Measurements from ENCODE around the gene PAQR9. TPM values are rescaled to one million over a fixed set of nuclear protein-coding genes. Genes with fewer than 3 reads are reported as not detected.

The PAQR9 gene
- polyA plus RNA-seq, 1 of the 3 experiments (the other 2 are of a cell fraction), result 0.16 TPM

DNA sequence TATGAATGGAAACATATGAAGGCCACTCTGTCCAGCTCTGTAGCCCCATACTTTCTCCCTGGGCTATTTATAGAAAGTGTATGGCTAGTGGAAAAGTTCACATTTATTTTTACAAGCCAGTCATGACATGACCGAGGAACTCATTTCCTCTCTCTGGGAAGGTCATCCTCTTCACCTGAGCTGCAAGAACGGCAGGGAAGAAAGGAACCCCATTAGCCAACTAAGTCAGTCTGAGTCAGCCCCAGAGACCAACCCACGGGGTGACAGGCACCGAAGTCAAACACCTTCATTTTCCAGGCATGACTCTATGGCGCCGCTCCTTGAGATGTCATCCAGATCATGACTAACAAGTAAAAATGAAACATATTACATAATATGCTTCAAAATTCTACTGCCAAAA lies 4.8 kb downstream of the PAQR9 start:
- TF ChIP-seq, protein P1, sequence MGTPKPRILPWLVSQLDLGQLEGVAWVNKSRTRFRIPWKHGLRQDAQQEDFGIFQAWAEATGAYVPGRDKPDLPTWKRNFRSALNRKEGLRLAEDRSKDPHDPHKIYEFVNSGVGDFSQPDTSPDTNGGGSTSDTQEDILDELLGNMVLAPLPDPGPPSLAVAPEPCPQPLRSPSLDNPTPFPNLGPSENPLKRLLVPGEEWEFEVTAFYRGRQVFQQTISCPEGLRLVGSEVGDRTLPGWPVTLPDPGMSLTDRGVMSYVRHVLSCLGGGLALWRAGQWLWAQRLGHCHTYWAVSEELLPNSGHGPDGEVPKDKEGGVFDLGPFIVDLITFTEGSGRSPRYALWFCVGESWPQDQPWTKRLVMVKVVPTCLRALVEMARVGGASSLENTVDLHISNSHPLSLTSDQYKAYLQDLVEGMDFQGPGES (IDR thresholded peaks at IDR 0.05; ENCODE audit: low read depth, low read length), result no peak
- TF ChIP-seq FOSL2 (IDR thresholded peaks at IDR 0.05; ENCODE audit: borderline replicate concordance, low read depth), result 0 out of 2 replicates have a peak, but pooled peaks have one; percentile 28
- no peak for TF ChIP-seq MAX (IDR thresholded peaks at IDR 0.05; ENCODE audit: low read depth)
- TF ChIP-seq, protein P2, sequence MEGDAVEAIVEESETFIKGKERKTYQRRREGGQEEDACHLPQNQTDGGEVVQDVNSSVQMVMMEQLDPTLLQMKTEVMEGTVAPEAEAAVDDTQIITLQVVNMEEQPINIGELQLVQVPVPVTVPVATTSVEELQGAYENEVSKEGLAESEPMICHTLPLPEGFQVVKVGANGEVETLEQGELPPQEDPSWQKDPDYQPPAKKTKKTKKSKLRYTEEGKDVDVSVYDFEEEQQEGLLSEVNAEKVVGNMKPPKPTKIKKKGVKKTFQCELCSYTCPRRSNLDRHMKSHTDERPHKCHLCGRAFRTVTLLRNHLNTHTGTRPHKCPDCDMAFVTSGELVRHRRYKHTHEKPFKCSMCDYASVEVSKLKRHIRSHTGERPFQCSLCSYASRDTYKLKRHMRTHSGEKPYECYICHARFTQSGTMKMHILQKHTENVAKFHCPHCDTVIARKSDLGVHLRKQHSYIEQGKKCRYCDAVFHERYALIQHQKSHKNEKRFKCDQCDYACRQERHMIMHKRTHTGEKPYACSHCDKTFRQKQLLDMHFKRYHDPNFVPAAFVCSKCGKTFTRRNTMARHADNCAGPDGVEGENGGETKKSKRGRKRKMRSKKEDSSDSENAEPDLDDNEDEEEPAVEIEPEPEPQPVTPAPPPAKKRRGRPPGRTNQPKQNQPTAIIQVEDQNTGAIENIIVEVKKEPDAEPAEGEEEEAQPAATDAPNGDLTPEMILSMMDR (IDR thresholded peaks at IDR 0.05), result peak; percentile 15
- TF ChIP-seq CHD2 (IDR thresholded peaks at IDR 0.05; ENCODE audit: low read length, partially characterized antibody), result no peak
- no peak for TF ChIP-seq PBX3 (IDR thresholded peaks at IDR 0.05)
- no peak for TF ChIP-seq MXI1 (IDR thresholded peaks at IDR 0.05; ENCODE audit: low read depth, low read length)
- no peak for TF ChIP-seq NRF1 (IDR thresholded peaks at IDR 0.05; ENCODE audit: low read depth, low read length)
- TF ChIP-seq, protein P3, sequence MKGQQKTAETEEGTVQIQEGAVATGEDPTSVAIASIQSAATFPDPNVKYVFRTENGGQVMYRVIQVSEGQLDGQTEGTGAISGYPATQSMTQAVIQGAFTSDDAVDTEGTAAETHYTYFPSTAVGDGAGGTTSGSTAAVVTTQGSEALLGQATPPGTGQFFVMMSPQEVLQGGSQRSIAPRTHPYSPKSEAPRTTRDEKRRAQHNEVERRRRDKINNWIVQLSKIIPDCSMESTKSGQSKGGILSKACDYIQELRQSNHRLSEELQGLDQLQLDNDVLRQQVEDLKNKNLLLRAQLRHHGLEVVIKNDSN (IDR thresholded peaks at IDR 0.05; ENCODE audit: borderline replicate concordance, low read depth), result no peak
- no peak for TF ChIP-seq POLR2AphosphoS5 (IDR thresholded peaks at IDR 0.05; ENCODE audit: low read depth, low read length)
- TF ChIP-seq YY1 (IDR thresholded peaks at IDR 0.05; ENCODE audit: low read depth), result no peak
- TF ChIP-seq MEF2A (IDR thresholded peaks at IDR 0.05; ENCODE audit: borderline replicate concordance, low read depth), result peak; percentile 56; the same call in 1 of the 2 replicates
- TF ChIP-seq GABPA (IDR thresholded peaks at IDR 0.05; ENCODE audit: low read depth), result no peak
- TF ChIP-seq TEAD4 (IDR thresholded peaks at IDR 0.05; ENCODE audit: borderline replicate concordance, insufficient read depth), result no peak
- peaks cover 0 to 3% of the 10 kb centered on the region in 2 experiments; a peak in 1 of 4 replicates for H3K4me1 ChIP-seq (ENCODE audit: control insufficient read depth in 1 of 2, insufficient read depth in 2 of 2, low read depth in 1 of 2, low read length in 1 of 2)
- H4K20me1 ChIP-seq (ENCODE audit: insufficient read depth), result no peaks in the 10 kb centered on the region
- ChIA-PET POLR2A (no interaction called here), CTCF (interaction anchor here (1.2 kb wide), 1 partner anchor 11 kb away, joined by 3 read pairs; no protein-coding TSS in a partner anchor)
- no peaks in the 10 kb centered on the region for H3K9me3 ChIP-seq
- no peaks in the 10 kb centered on the region for H3K79me2 ChIP-seq (ENCODE audit: insufficient read depth)
- no peak overlapping the region for H3K9ac ChIP-seq
- no peaks in the 10 kb centered on the region for H3K36me3 ChIP-seq (replicated peaks in 1 of 2; ENCODE audit: control insufficient read depth in 1 of 2, insufficient read depth in 2 of 2, low read length in 1 of 2)
- H3K27me3 ChIP-seq (ENCODE audit: insufficient read depth), result no peaks in the 10 kb centered on the region
- H3F3A ChIP-seq (replicated peaks; ENCODE audit: insufficient read depth), result peaks cover 14% of the 10 kb centered on the region
- H3K27ac ChIP-seq (ENCODE audit: low read depth in 2 of 2, low read length in 1 of 2), result no peak overlapping the region
- no peak overlapping the region for H2AFZ ChIP-seq (ENCODE audit: low read depth)
- no peaks in the 10 kb centered on the region for H3K9me2 ChIP-seq
- no peak for DNase-seq
- WGBS (ENCODE audit: low lambda C conversion rate), result 5% methylated on average over 6 of the region's 6 CpGs
- H3K4me3 ChIP-seq (ENCODE audit: low read depth in 2 of 2, low read length in 1 of 2), result no peak overlapping the region
- H3K4me2 ChIP-seq, result peak overlapping the region; percentile 28

Data from SK-N-SH (cell line).